Measurements from ENCODE around the gene SETD1B.
"Not testable (repeated sequence)": the region's sequence is repeated elsewhere in the genome, so short reads cannot be mapped to it uniquely, and the experiment has no call there.

SETD1B gene

DNA sequence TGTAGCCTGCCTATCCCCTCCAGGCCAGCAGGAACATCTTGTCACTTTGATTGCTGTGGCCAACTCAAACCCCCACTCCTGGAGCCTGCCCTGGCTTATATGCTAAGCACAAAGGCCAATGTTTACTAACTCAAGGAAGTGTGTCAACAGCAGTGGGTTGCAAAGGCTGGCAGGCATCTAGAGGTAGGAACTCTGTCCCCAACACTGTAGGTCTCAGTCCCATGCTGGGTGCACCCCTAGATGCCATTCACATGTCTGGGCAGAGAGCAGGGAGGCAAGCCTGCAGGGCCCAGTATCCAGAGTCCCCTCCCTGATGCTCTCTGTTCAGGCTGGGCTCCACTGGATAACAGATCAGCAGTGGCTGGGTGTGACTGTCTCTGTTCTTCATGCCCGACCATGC lies 56.4 kb downstream of the SETD1B start:
- no peak overlapping the region for H3K4me3 ChIP-seq (ENCODE audit: low read length)
- no peak overlapping the region for H3K27ac ChIP-seq (ENCODE audit: low read length)
- H3K9ac ChIP-seq (ENCODE audit: low read depth, low read length) = no peak overlapping the region
- H3K4me1 ChIP-seq (ENCODE audit: insufficient read depth, low read length) = peaks cover 12% of the 10 kb centered on the region
- no peaks in the 10 kb centered on the region for H3K27me3 ChIP-seq (ENCODE audit: insufficient read depth, low read length)
- H3K9me3 ChIP-seq (ENCODE audit: insufficient read depth, low read depth, low read length) = no peaks in the 10 kb centered on the region
- no peaks in the 10 kb centered on the region for H3K36me3 ChIP-seq (ENCODE audit: insufficient read depth, low read depth, low read length)

DNA sequence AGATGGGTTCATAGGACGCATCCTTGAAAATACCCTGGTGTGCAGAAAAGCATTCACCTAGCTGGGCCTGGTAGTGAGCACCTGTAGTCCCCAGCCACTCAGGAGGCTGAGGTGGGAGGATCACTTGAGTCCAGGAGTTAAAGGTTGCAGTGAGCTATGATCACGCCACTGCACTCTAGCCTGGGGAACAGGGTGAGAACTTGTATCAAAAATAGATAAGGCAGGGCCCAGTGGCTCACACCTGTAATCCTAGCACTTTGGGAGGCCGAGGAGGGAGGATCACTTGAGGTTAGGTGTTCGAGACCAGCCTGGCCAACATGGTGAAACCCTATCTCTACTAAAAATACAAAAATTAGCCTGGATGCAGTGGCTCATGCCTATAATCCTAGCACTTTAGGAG lies 56.9 kb downstream of the SETD1B start:
- not testable (repeated sequence) for H3K27ac ChIP-seq (ENCODE audit: low read length); H3K27me3 ChIP-seq (ENCODE audit: insufficient read depth, low read length); H3K36me3 ChIP-seq (ENCODE audit: insufficient read depth, low read depth, low read length); H3K9ac ChIP-seq (ENCODE audit: low read depth, low read length); H3K4me3 ChIP-seq (ENCODE audit: low read length); H3K9me3 ChIP-seq (ENCODE audit: insufficient read depth, low read depth, low read length)
- H3K4me1 ChIP-seq (ENCODE audit: insufficient read depth, low read length) = peaks cover 12% of the 10 kb centered on the region

DNA sequence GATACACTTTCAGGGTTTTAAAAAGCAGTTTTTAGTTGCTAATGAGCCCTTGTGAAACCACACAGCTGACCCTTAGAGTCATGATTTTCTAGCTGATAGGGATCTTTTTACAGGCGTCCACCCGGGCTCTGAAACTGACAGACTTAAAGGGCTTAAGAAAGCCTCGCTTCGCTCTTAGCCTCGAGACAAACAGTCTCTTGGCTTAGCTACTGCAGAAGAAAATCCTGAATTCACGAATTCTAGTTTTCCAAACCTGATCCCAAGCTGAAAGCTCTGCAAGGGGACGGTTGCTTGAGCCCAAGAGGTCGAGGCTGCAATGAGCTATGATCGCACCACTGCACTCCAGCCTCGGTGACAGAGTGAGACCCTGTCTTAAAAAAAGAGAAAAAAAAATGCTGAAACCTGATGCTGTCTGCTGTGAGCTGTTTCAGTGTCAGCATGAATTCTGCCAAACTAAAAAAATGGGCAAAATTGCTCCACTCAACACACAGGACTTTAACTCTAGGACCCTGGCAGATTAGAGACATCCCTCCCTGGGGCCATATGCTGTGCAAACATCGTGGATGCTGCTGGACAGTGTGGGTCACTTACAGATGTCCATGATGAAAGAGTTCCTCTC lies 57.9 kb downstream of the SETD1B start:
- Histone ChIP-seq H3K4me1 (ENCODE audit: insufficient read depth, low read length) (peaks cover 12% of the 10 kb centered on the region), H3K27ac (ENCODE audit: low read length) (no peak overlapping the region), H3K9ac (ENCODE audit: low read depth, low read length) (no peak overlapping the region), H3K27me3 (ENCODE audit: insufficient read depth, low read length) (no peaks in the 10 kb centered on the region), H3K36me3 (ENCODE audit: insufficient read depth, low read depth, low read length) (no peaks in the 10 kb centered on the region), H3K4me3 (ENCODE audit: low read length) (no peak overlapping the region), H3K9me3 (ENCODE audit: insufficient read depth, low read depth, low read length) (no peaks in the 10 kb centered on the region)

DNA sequence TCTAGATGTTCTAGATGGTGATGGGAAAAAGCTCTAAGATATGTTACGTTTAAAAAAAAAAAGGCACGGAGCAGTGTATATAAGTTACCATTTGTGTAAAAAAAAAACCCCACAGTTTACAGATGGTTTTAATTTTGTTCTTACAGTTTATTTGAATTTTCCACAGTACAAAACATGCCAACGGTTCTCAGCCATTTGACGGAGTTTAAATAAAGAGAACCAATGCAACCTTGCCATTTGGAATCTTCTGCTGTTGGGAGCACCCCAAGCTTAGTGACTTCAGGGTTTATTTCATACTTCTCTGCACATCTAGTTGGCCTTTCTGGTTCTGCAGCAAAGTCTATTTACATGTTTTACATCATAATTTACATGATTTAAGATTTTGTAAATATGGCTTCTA lies 62.5 kb downstream of the SETD1B start:
- Histone ChIP-seq H3K9ac (ENCODE audit: low read depth, low read length) (no peak overlapping the region), H3K9me3 (ENCODE audit: insufficient read depth, low read depth, low read length) (no peaks in the 10 kb centered on the region), H3K4me3 (ENCODE audit: low read length) (no peak overlapping the region), H3K27me3 (ENCODE audit: insufficient read depth, low read length) (no peaks in the 10 kb centered on the region), H3K27ac (ENCODE audit: low read length) (no peak overlapping the region), H3K36me3 (ENCODE audit: insufficient read depth, low read depth, low read length) (no peaks in the 10 kb centered on the region), H3K4me1 (ENCODE audit: insufficient read depth, low read length) (no peaks in the 10 kb centered on the region)

DNA sequence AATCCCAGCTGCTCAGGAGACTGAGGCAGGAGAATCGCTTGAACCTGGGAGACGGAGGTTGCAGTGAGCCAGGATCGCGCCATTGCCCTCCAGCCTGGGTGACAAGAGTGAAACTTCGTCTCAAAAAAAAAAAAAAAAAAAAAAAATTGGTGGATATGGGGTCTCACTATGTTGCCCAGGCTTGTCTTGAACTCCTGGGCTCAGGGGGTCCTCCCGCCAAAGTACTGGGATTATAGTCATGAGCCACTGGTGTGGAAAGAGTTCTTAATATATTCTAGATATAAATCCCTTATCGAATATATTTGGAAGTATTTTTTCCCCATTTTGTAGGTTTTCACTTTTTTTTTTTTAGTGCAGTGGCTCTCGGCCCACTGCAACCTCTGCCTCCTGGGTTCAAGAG lies 65.4 kb downstream of the SETD1B start:
- H3K36me3 ChIP-seq (ENCODE audit: insufficient read depth, low read depth, low read length); H3K9ac ChIP-seq (ENCODE audit: low read depth, low read length); H3K4me1 ChIP-seq (ENCODE audit: insufficient read depth, low read length); H3K27ac ChIP-seq (ENCODE audit: low read length); H3K4me3 ChIP-seq (ENCODE audit: low read length); H3K27me3 ChIP-seq (ENCODE audit: insufficient read depth, low read length); H3K9me3 ChIP-seq (ENCODE audit: insufficient read depth, low read depth, low read length): not testable (repeated sequence)

DNA sequence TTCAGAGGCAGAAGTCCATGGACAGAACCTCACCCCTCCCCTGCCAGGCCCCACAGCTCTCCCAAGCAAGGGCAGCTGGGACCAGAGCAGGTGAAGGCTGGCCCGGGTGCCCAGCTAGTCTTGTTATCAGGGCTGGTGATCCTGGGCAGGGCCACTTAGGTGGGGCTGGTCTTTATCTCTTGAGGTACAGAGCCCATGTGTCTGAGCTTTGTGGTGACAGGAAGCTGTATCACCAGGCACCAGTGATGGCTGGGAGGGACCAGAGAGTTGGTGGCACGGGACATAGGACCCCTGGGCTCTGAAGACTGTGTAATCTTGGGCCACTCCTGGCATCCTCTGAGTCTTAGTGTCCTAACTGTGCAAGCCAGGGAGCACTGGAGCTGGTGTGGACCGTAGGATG lies 67.7 kb downstream of the SETD1B start:
- Histone ChIP-seq H3K9ac (ENCODE audit: low read depth, low read length) (no peak overlapping the region), H3K4me1 (ENCODE audit: insufficient read depth, low read length) (no peaks in the 10 kb centered on the region), H3K36me3 (ENCODE audit: insufficient read depth, low read depth, low read length) (no peaks in the 10 kb centered on the region), H3K27me3 (ENCODE audit: insufficient read depth, low read length) (no peaks in the 10 kb centered on the region), H3K9me3 (ENCODE audit: insufficient read depth, low read depth, low read length) (no peaks in the 10 kb centered on the region), H3K4me3 (ENCODE audit: low read length) (no peak overlapping the region), H3K27ac (ENCODE audit: low read length) (no peak overlapping the region)

DNA sequence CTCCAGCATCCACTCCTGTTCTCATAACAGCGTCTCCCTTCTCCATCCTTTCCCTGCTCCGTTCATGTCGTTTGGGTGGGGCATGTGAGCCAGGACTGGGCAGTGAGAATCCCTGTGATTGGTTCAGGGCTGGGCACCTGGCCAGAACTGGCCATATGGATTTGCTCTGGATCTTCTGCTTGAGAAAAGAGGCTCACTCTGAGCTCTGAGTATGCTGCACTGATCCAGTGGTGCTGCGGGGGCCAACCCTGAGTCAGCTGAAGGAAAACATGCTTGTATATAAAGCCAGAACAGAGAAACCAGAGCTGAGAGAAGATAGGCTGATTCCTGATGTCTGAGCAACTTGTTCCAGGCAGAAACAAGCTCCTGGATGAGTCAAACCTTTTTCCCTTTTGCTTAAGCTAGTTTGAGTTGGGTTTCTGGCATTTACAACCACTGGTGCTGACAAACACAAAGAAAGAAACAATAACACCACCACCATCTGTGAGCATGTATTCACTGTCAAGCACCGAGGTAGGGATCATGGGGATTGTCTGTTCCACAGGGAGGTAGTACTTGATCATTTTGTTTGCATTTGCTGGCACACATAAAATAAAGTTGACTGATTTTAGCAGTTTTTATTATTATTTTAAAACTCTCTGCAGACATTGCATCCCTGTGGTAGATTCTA lies 68.9 kb downstream of the SETD1B start:
- no peak overlapping the region for H3K27ac ChIP-seq (ENCODE audit: low read length)
- H3K9ac ChIP-seq (ENCODE audit: low read depth, low read length) = no peak overlapping the region

DNA sequence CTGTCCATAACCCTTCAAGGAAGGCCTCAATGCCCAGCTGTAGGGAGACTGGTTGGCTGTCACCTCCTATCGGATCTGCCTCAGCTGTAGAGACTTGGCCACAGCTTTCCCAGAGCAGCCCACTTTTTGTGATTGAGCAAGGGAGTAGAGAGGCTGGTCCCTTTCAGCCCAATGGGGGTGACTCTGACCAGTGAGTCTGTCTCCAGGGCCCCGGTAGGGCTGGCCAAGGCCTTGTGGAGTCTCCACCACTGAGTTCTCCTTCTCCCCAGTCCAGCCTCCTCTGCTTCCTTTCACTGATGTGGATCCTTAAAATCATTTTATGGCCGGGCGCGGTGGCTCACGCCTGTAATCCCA lies 69.4 kb downstream of the SETD1B start:
- Histone ChIP-seq H3K27ac (ENCODE audit: low read length) (no peak overlapping the region), H3K27me3 (ENCODE audit: insufficient read depth, low read length) (no peaks in the 10 kb centered on the region), H3K9ac (ENCODE audit: low read depth, low read length) (no peak overlapping the region), H3K4me1 (ENCODE audit: insufficient read depth, low read length) (no peaks in the 10 kb centered on the region), H3K36me3 (ENCODE audit: insufficient read depth, low read depth, low read length) (no peaks in the 10 kb centered on the region), H3K4me3 (ENCODE audit: low read length) (no peak overlapping the region), H3K9me3 (ENCODE audit: insufficient read depth, low read depth, low read length) (no peaks in the 10 kb centered on the region)

More for the DNA sequence above, 68.9 kb downstream of the SETD1B start:
- no peaks in the 10 kb centered on the region for H3K9me3 ChIP-seq (ENCODE audit: insufficient read depth, low read depth, low read length)
- no peaks in the 10 kb centered on the region for H3K36me3 ChIP-seq (ENCODE audit: insufficient read depth, low read depth, low read length)
- H3K4me3 ChIP-seq (ENCODE audit: low read length) = no peak overlapping the region
- H3K4me1 ChIP-seq (ENCODE audit: insufficient read depth, low read length) = no peaks in the 10 kb centered on the region
- no peaks in the 10 kb centered on the region for H3K27me3 ChIP-seq (ENCODE audit: insufficient read depth, low read length)

DNA sequence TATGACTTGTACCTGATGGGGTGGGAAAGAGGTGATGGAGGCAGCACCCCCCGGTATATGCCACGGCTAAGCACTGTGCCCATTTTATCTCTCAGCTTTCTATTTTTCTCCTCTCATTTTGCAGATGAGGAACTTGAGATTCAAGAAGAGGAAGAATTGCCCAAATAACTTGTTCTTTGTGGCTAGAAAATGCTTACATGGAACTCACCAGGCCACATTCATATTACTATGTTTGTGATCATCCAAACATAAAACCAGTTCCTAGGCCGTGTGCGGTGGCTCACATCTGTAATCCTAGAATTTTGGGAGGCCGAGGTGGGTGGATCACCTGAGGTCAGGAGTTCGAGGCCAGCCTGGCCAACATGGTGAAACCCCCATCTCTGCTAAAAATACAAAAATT lies 70.3 kb downstream of the SETD1B start:
- H3K27ac ChIP-seq (ENCODE audit: low read length) = no peak overlapping the region
- no peaks in the 10 kb centered on the region for H3K4me1 ChIP-seq (ENCODE audit: insufficient read depth, low read length)
- no peaks in the 10 kb centered on the region for H3K36me3 ChIP-seq (ENCODE audit: insufficient read depth, low read depth, low read length)
- no peaks in the 10 kb centered on the region for H3K9me3 ChIP-seq (ENCODE audit: insufficient read depth, low read depth, low read length)
- no peaks in the 10 kb centered on the region for H3K27me3 ChIP-seq (ENCODE audit: insufficient read depth, low read length)
- H3K9ac ChIP-seq (ENCODE audit: low read depth, low read length) = no peak overlapping the region
- no peak overlapping the region for H3K4me3 ChIP-seq (ENCODE audit: low read length)

DNA sequence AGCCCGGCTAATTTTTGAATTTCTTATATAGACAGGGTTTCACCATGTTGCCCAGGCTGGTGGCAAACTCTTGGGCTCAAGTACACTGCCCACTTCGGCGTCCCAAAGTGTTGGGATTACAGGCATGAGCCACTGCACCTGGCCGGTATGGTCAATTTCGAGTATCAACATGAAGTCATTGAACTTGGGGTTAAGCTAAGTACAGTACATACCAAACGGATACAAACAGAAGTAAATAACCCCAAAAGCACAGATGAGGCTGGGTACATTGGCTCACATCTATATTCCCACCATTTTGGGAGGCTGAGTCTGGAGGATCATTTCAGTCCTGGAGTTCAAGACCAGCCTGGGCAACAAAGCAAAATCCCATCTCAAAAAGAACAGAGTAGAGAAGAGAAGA lies 71.8 kb downstream of the SETD1B start:
- no peak overlapping the region for H3K9ac ChIP-seq (ENCODE audit: low read depth, low read length)
- no peaks in the 10 kb centered on the region for H3K4me1 ChIP-seq (ENCODE audit: insufficient read depth, low read length)
- H3K27ac ChIP-seq (ENCODE audit: low read length) = no peak overlapping the region
- H3K36me3 ChIP-seq (ENCODE audit: insufficient read depth, low read depth, low read length) = no peaks in the 10 kb centered on the region
- H3K27me3 ChIP-seq (ENCODE audit: insufficient read depth, low read length) = no peaks in the 10 kb centered on the region
- H3K9me3 ChIP-seq (ENCODE audit: insufficient read depth, low read depth, low read length) = no peaks in the 10 kb centered on the region
- no peak overlapping the region for H3K4me3 ChIP-seq (ENCODE audit: low read length)

DNA sequence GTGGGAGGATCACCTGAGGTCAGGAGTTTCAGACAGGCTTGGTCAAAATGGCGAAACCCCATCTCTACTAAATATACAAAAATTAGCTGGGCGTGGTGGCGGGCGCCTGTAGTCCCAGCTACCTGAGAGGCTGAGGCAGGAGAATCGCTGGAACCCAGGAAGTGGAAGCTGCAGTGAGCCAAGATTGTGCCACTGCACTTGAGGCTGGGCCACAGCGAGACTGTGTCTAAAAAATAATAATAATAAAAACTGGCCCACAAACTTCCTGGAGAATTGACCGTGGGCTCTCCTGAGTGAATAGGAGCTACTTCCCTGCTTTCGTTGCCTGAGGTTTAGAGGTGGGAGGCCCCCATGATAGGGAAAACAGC lies 72.3 kb downstream of the SETD1B start:
- H3K4me1 ChIP-seq (ENCODE audit: insufficient read depth, low read length); H3K4me3 ChIP-seq (ENCODE audit: low read length); H3K9ac ChIP-seq (ENCODE audit: low read depth, low read length); H3K9me3 ChIP-seq (ENCODE audit: insufficient read depth, low read depth, low read length); H3K27ac ChIP-seq (ENCODE audit: low read length); H3K36me3 ChIP-seq (ENCODE audit: insufficient read depth, low read depth, low read length); H3K27me3 ChIP-seq (ENCODE audit: insufficient read depth, low read length): not testable (repeated sequence)
